ENCODE results near the gene SERINC1. TPM values are rescaled to one million over a fixed set of nuclear protein-coding genes. Genes with fewer than 3 reads are reported as not detected.
A peak's percentile ranks its signal among the peaks of the same experiment; 100 is the strongest.

SERINC1 gene
- total RNA-seq, 1 donor from 2014 or later = 136 TPM

DNA sequence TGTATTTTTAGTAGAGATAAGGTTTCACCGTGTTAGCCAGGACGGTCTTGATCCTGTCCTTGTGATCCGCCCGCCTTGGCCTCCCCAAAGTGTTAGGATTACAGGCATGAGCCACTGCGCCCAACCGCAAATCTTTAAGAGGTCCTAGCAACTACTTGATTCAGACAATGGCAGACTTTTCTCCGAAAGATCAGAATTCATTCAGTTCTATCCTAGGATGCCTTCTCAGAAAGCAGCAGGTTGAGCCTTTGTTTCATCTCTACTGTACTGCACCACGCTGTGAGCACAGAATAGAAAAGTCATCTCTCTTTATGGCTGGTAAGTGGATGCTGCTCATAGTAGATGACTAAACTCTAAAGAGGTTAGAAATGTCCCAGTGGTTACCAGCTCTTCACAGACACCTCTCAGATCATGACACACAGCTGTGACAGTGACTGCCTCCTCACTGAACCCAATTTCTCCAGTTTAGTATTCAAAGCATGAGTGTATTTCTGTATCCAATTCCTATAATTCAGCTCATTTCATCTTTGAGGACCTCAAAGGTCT lies 78.2 kb downstream of the SERINC1 start:
- Histone ChIP-seq H3F3A (ENCODE audit: low read depth) (peaks cover 23% of the 10 kb centered on the region), H2AFZ (replicated peaks) (peak overlapping the region; percentile 60), H3K9ac (no peak overlapping the region), H3K27ac (no peak overlapping the region), H3K79me2 (ENCODE audit: low read depth) (no peaks in the 10 kb centered on the region), H3K9me3 (ENCODE audit: low read depth) (no peaks in the 10 kb centered on the region), H3K4me2 (peak overlapping the region; percentile 62), H3K4me1 (peaks cover 25% of the 10 kb centered on the region), H3K36me3 (no peaks in the 10 kb centered on the region), H3K27me3 (peaks cover 98% of the 10 kb centered on the region), H3K4me3 (peak overlapping the region; percentile 29), H4K20me1 (ENCODE audit: low read depth) (no peaks in the 10 kb centered on the region)
- Mint-ChIP-seq H3K4me1 (peaks cover 3% of the 10 kb centered on the region), H3K27me3 (ENCODE audit: insufficient read depth, low read depth) (peaks cover 2% of the 10 kb centered on the region), H3K9me3 (no peaks in the 10 kb centered on the region), H3K36me3 (no peaks in the 10 kb centered on the region), H3K4me3 (no peak overlapping the region), H3K27ac (peak overlapping the region; percentile 40)
- DNase-seq (ENCODE audit: low spot score) = peak; percentile 37
- TF ChIP-seq, protein P1, sequence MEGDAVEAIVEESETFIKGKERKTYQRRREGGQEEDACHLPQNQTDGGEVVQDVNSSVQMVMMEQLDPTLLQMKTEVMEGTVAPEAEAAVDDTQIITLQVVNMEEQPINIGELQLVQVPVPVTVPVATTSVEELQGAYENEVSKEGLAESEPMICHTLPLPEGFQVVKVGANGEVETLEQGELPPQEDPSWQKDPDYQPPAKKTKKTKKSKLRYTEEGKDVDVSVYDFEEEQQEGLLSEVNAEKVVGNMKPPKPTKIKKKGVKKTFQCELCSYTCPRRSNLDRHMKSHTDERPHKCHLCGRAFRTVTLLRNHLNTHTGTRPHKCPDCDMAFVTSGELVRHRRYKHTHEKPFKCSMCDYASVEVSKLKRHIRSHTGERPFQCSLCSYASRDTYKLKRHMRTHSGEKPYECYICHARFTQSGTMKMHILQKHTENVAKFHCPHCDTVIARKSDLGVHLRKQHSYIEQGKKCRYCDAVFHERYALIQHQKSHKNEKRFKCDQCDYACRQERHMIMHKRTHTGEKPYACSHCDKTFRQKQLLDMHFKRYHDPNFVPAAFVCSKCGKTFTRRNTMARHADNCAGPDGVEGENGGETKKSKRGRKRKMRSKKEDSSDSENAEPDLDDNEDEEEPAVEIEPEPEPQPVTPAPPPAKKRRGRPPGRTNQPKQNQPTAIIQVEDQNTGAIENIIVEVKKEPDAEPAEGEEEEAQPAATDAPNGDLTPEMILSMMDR (IDR thresholded peaks at IDR 0.05) = no peak
- TF ChIP-seq EZH2 (IDR thresholded peaks at IDR 0.05) (no peak), EZH2phosphoT487 (IDR thresholded peaks at IDR 0.05) (no peak)

Small RNA genes within 50 kb of the gene (small RNA-seq; reads per million reads assigned to genes)
- not detected for gene Z99129.1

Other genes with a start within 250 kb of the SERINC1 start
- gene HSF2, start 72.2 kb downstream of the SERINC1 start, total RNA-seq (ENCODE audit: low replicate concordance) = 102 and 135 TPM in 2 replicates
- gene PKIB, start 138.6 kb upstream of the SERINC1 start, total RNA-seq (ENCODE audit: low replicate concordance) = 153 and 202 TPM in 2 replicates

Measured in neural progenitor cell (in vitro differentiated cells).